ENCODE measurements around the gene ZBTB43.
"Not testable (repeated sequence)": the region's sequence is repeated elsewhere in the genome, so short reads cannot be mapped to it uniquely, and the experiment has no call there.

The ZBTB43 gene

DNA sequence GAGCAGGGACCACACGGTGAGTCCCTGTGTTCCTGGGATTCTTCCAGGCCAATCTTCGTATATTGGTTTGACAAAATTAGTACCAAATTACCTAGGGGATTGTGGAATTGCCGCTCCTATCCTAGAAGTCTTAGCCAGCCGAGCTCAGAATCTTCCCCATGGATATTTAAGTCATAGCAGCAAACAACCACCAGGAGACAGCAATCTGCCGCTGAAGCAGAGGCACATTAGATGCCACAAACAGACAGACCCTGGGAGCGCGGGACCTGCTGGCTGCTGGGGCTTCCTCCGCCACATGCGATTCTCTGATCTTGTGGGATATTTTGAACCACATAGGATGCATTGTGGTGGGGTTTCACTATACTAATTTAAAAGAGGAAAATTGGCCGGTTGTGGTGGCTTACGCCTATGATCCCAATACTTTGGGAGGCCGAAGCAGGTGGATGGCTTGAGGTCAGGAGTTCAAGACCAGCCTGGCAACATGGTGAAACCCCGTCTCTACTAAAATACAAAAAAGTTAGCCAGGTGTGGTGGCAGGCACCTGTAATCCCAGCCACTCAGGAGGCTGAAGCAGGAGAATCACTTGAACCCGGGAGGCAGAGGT lies 31.7 kb upstream of the ZBTB43 start:
- DNase-seq (ENCODE audit: low read depth, low spot score) = no peak
- Histone ChIP-seq H3K9ac (ENCODE audit: insufficient read length) (no peak overlapping the region), H3K4me3 (no peak overlapping the region), H3K36me3 (ENCODE audit: insufficient read depth, low read length) (no peaks in the 10 kb centered on the region), H3K27ac (no peak overlapping the region), H3K9me3 (ENCODE audit: low read depth, low read length) (no peaks in the 10 kb centered on the region)
- no peak for TF ChIP-seq EZH2 (IDR thresholded peaks at IDR 0.05)
- TF ChIP-seq FOXP2 (optimal IDR thresholded peaks at IDR 0.05; ENCODE audit: control extremely low read depth, extremely low read length, insufficient read depth) = no peak
- no peak for TF ChIP-seq POLR2AphosphoS5 (IDR thresholded peaks at IDR 0.05; ENCODE audit: borderline replicate concordance, low read depth, low read length)

DNA sequence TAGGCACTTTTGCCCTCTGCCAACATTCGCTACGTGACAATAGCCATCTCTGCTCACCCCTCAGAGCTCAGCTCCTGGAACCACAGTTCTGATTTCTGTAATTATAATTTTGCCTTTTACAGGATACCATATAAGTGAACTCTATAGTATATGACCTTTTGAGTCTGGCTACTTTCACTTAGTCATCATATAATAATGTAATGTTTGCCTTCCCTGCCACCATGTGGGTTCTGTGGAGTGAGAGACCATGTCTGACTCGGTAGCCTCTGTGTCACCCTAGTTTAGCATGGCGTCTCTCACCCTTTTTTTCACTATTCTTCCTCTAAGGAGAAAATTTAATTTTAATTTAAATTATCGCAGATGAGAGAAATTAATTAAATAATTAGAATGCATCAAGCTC lies 28.9 kb upstream of the ZBTB43 start:
- Histone ChIP-seq H3K4me3 (no peak overlapping the region), H3K9ac (ENCODE audit: insufficient read length) (no peak overlapping the region), H3K9me3 (ENCODE audit: low read depth, low read length) (no peaks in the 10 kb centered on the region), H3K27ac (no peak overlapping the region), H3K36me3 (ENCODE audit: insufficient read depth, low read length) (no peaks in the 10 kb centered on the region)
- no peak for TF ChIP-seq FOXP2 (optimal IDR thresholded peaks at IDR 0.05; ENCODE audit: control extremely low read depth, extremely low read length, insufficient read depth)
- DNase-seq (ENCODE audit: low read depth, low spot score) = no peak

DNA sequence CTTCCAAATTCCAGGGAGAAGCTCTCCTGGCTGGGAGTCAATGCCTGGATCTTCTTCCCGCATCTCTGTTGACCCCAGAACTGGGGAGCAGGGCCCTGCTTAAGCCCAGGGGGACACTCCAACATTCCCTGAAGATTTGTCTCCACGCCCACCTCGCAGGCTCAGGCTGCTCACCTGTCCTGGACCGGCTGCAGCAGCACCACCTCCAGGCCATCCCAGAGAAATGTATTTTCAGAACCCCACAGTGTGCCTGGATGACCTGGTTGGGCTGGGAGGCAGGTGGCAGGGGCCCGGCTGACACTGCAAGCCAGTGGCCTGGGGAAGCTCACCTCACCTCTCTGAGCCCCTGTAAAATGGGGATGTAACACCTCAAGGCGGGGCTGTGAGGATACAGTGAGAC lies 27.1 kb upstream of the ZBTB43 start:
- Histone ChIP-seq H3K4me3 (no peak overlapping the region), H3K27ac (no peak overlapping the region), H3K9me3 (ENCODE audit: low read depth, low read length) (no peaks in the 10 kb centered on the region), H3K9ac (ENCODE audit: insufficient read length) (no peak overlapping the region), H3K36me3 (ENCODE audit: insufficient read depth, low read length) (no peaks in the 10 kb centered on the region)
- no peak for DNase-seq (ENCODE audit: low read depth, low spot score)
- TF ChIP-seq FOXP2 (optimal IDR thresholded peaks at IDR 0.05; ENCODE audit: control extremely low read depth, extremely low read length, insufficient read depth) (no peak), POLR2AphosphoS5 (IDR thresholded peaks at IDR 0.05; ENCODE audit: borderline replicate concordance, low read depth, low read length) (no peak), EZH2 (IDR thresholded peaks at IDR 0.05) (no peak)

DNA sequence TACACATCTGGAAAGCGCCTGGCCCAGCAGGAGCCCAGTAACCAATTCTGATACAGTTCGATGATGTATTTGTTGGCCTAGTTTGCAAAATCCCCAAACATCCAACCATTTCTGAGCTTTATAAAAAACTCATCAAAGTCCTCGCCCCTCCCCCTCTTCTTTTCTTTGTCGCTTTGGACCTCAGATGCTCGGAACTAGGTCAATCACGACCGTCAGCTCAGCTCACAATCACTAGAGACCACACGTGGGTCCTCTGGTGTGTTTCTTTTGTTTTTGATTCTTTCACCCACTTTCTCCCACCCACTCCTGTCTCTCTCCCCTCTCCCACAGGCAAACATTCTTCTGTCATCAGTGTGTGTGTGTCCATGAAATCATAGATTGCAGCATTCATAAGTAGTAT lies 26.7 kb upstream of the ZBTB43 start:
- no peak for DNase-seq (ENCODE audit: low read depth, low spot score)
- no peaks in the 10 kb centered on the region for H3K9me3 ChIP-seq (ENCODE audit: low read depth, low read length)
- H3K27ac ChIP-seq = no peak overlapping the region
- H3K4me3 ChIP-seq = no peak overlapping the region
- no peaks in the 10 kb centered on the region for H3K36me3 ChIP-seq (ENCODE audit: insufficient read depth, low read length)
- TF ChIP-seq POLR2AphosphoS5 (IDR thresholded peaks at IDR 0.05; ENCODE audit: borderline replicate concordance, low read depth, low read length) (no peak), EZH2 (IDR thresholded peaks at IDR 0.05) (no peak), FOXP2 (optimal IDR thresholded peaks at IDR 0.05; ENCODE audit: control extremely low read depth, extremely low read length, insufficient read depth) (no peak)
- H3K9ac ChIP-seq (ENCODE audit: insufficient read length) = no peak overlapping the region

DNA sequence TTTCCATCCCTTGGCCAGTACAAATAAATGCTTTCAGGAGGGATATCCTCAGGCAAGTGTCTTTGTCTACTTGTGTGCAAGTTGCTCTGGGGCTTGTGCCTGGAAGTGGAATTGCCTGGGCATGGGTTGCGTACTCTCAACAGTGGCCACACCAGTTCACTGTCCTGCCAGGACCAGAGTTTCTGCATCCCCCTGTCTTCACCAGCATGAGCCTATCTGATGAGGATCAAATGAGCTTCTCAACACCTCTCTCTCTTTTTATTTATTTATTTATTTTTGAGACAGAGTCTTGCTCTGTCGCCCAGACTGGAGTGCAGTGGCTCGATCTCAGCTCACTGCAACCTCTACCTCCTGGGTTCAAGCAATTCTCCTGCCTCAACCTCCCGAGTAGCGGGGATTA lies 26.1 kb upstream of the ZBTB43 start:
- H3K9me3 ChIP-seq (ENCODE audit: low read depth, low read length); H3K36me3 ChIP-seq (ENCODE audit: insufficient read depth, low read length); DNase-seq (ENCODE audit: low read depth, low spot score); H3K9ac ChIP-seq (ENCODE audit: insufficient read length); H3K4me3 ChIP-seq; H3K27ac ChIP-seq: not testable (repeated sequence)

DNA sequence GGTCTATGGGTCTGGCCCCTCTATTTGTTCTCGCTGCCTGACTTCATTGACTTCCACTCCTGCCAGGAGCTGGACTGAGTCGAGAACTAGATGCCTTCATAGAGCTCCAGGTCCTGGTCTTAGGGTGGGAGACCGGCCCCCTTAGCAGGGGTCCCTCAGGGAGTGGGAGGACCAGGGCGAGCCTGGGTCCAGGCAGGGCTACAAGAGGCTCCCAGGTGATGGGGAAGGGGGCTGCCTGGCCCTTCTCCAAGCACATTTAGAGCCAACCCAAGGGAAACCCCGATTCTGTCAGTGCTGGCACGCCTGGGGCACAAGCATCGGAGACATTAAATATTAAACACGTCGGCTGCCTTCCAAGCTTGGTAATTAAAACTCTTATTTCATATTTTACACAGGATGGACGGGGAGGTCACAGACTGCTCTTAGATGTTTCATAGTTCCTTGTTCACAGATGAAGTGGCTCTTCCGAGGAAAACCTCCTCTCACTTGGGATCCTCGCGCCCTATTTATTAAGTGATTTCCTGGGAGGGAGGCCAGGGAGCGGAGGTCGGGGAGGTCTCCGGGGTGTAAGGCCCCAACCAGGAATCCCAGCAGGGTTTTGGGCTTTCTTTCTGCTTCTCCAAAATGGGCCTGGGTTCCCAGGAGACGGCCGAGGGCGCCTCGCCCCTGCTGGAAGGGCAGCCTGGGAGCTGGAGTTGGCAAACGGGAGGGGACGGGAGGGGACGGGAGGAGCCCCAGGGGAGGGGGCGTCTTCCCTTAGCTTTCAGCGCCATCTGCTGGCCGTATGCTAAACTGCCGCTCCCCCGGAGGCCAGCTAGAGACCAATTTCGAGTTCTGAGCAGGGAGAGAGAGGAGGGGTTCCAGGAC lies 23.4 kb upstream of the ZBTB43 start:
- no peak for TF ChIP-seq FOXP2 (optimal IDR thresholded peaks at IDR 0.05; ENCODE audit: control extremely low read depth, extremely low read length, insufficient read depth)
- no peaks in the 10 kb centered on the region for H3K36me3 ChIP-seq (ENCODE audit: insufficient read depth, low read length)
- no peak overlapping the region for H3K9ac ChIP-seq (ENCODE audit: insufficient read length)
- no peak overlapping the region for H3K27ac ChIP-seq
- no peak for DNase-seq (ENCODE audit: low read depth, low spot score)
- H3K4me3 ChIP-seq = peak overlapping the region; percentile 71
- no peaks in the 10 kb centered on the region for H3K9me3 ChIP-seq (ENCODE audit: low read depth, low read length)

DNA sequence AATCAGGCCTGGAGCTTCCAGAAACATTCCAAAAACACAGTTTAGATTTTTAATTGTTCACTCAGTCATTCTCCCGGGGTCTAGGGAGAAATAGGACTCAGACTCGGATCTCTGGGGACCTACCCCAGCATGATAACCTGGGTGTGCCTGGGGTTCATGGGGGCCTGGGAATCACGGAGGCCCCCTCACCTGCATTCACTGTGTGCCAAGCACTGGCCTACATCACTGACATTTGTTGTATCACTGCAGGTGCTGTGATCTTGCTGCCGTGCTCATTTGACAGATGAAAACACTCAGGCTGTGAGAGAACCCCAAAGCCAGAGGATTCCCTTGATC lies 22.8 kb upstream of the ZBTB43 start:
- Histone ChIP-seq H3K27ac (no peak overlapping the region), H3K9ac (ENCODE audit: insufficient read length) (no peak overlapping the region), H3K4me3 (no peak overlapping the region), H3K36me3 (ENCODE audit: insufficient read depth, low read length) (no peaks in the 10 kb centered on the region), H3K9me3 (ENCODE audit: low read depth, low read length) (no peaks in the 10 kb centered on the region)
- TF ChIP-seq EZH2 (IDR thresholded peaks at IDR 0.05) (no peak), POLR2AphosphoS5 (IDR thresholded peaks at IDR 0.05; ENCODE audit: borderline replicate concordance, low read depth, low read length) (no peak), FOXP2 (optimal IDR thresholded peaks at IDR 0.05; ENCODE audit: control extremely low read depth, extremely low read length, insufficient read depth) (no peak)
- no peak for DNase-seq (ENCODE audit: low read depth, low spot score)

DNA sequence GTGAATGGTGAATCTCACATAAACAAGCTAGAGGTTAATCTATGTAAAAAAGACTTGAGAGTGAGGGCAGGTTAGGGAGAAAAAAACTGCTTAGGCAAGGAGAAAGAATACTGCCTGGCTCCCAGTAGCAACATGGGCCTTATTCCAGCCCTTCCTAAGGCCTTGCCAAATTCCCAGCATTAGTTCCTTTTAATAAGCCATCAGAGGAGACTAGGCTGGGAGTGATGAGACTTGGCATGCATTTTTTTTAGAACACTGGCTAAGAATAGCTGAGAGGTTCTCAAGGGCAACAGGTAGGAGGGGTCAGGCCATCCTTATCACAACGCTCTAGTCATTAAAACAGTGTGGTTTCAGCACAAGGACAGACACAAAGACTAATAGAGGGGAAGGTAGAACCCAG lies 20.9 kb upstream of the ZBTB43 start:
- Histone ChIP-seq H3K27ac (no peak overlapping the region), H3K4me3 (no peak overlapping the region), H3K9ac (ENCODE audit: insufficient read length) (no peak overlapping the region), H3K9me3 (ENCODE audit: low read depth, low read length) (no peaks in the 10 kb centered on the region), H3K36me3 (ENCODE audit: insufficient read depth, low read length) (no peaks in the 10 kb centered on the region)
- DNase-seq (ENCODE audit: low read depth, low spot score) = no peak
- TF ChIP-seq EZH2 (IDR thresholded peaks at IDR 0.05) (no peak), POLR2AphosphoS5 (IDR thresholded peaks at IDR 0.05; ENCODE audit: borderline replicate concordance, low read depth, low read length) (no peak), FOXP2 (optimal IDR thresholded peaks at IDR 0.05; ENCODE audit: control extremely low read depth, extremely low read length, insufficient read depth) (no peak)

DNA sequence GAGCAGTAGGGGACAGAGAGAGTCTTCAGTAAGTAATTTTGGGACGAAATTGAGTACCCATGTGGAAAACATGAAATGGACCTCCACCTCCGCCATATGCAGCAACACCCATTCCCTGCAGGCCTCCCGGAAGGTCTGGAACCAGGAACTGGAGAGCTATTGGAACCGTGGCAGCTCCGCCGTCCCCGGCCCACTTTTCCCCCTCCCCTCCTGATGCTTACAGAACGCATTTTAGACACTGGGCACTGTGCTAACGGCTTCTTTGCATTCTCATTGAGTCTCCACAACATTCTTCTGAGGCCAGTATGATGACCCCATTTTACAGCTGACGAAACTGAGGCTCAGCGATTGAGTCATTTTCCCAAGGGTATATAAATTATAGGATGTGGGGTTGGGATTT lies 20.4 kb upstream of the ZBTB43 start:
- Histone ChIP-seq H3K9ac (ENCODE audit: insufficient read length) (no peak overlapping the region), H3K9me3 (ENCODE audit: low read depth, low read length) (no peaks in the 10 kb centered on the region), H3K27ac (no peak overlapping the region), H3K36me3 (ENCODE audit: insufficient read depth, low read length) (no peaks in the 10 kb centered on the region), H3K4me3 (no peak overlapping the region)
- no peak for TF ChIP-seq POLR2AphosphoS5 (IDR thresholded peaks at IDR 0.05; ENCODE audit: borderline replicate concordance, low read depth, low read length)
- TF ChIP-seq EZH2 (IDR thresholded peaks at IDR 0.05) = no peak
- TF ChIP-seq FOXP2 (optimal IDR thresholded peaks at IDR 0.05; ENCODE audit: control extremely low read depth, extremely low read length, insufficient read depth) = no peak
- no peak for DNase-seq (ENCODE audit: low read depth, low spot score)

DNA sequence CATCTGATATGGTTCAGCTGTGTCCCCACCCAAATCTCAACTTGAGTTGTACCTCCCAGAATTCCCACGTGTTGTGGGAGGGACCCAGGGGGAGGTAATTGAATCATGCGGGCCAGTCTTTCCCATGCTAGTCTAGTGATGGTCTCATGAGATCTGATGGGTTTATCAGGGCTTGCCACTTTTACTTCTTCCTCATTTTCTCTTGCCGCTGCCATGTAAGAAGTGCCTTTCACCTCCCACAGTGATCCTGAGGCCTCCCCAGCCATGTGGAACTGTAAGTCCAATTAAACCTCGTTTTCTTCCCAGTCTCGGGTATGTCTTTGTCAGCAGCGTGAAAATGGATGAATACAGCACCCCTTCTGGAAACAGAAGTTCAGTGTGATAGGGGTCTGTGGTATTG lies 20.0 kb upstream of the ZBTB43 start:
- not testable (repeated sequence) for H3K4me3 ChIP-seq; DNase-seq (ENCODE audit: low read depth, low spot score); H3K36me3 ChIP-seq (ENCODE audit: insufficient read depth, low read length); H3K9ac ChIP-seq (ENCODE audit: insufficient read length); H3K9me3 ChIP-seq (ENCODE audit: low read depth, low read length); H3K27ac ChIP-seq
